Sigmoid colon (tissue), 7 donors: ENCODE results near the gene MAML1. TPM values are rescaled to one million over a fixed set of nuclear protein-coding genes. Genes with fewer than 3 reads are reported as not detected.
"Not testable (repeated sequence)": the region's sequence is repeated elsewhere in the genome, so short reads cannot be mapped to it uniquely, and the experiment has no call there.

Experiments used
- DNase-seq: peaks from one replicate; pipeline ENCODE4 v3.0.0-alpha.2; 2019
- H3K27ac ChIP-seq, 4 donors: fragments of 200-600 bp; sonication (generic); one replicate each; pipeline ENCODE4 v1.5.1; 2016 to 2019; ENCODE audit warnings: mild to moderate bottlenecking in 1 of 4
- H3K27me3 ChIP-seq, 3 donors: fragments of 200-600 bp; sonication (generic); one replicate each; pipeline ENCODE4 v1.5.1; 2019; ENCODE audit warnings: mild to moderate bottlenecking in 1 of 3
- H3K36me3 ChIP-seq, 4 donors: fragments of 200-600 bp; sonication (generic); one replicate each; pipeline ENCODE4 v1.5.1; 2016 to 2019
- H3K4me1 ChIP-seq, 4 donors: fragments of 200-600 bp; sonication (generic); one replicate each; pipeline ENCODE4 v1.5.1; 2017 to 2019
- H3K4me3 ChIP-seq, 4 donors: fragments of 200-600 bp; sonication (generic); one replicate each; pipeline ENCODE4 v1.5.1; 2017 to 2019; ENCODE audit warnings: mild to moderate bottlenecking in 2 of 4, moderate library complexity in 1 of 4
- H3K9me3 ChIP-seq, 4 donors: fragments of 200-600 bp in 3 of 4; sonication (generic) in 3 of 4; one replicate each; pipeline versions ENCODE4 v1.5.1 to v1.6.1; 2013 to 2019
- CTCF ChIP-seq, 4 experiments: fragments of 450-650 bp in 3 of 4; fragments of 200-600 bp in 1 of 4; IDR thresholded peaks; one replicate each; pipeline ENCODE4 v1.5.1; 2016 to 2019; ENCODE audit warnings: antibody characterized with exemption in 4 of 4, mild to moderate bottlenecking in 3 of 4, moderate library complexity in 2 of 4
- EP300 ChIP-seq, 4 donors: sonication (generic); formaldehyde crosslinking; IDR thresholded peaks; one replicate each; pipeline ENCODE4 v1.6.1; 2017; ENCODE audit warnings: antibody characterized with exemption in 4 of 4
- POLR2A ChIP-seq, 2 donors: fragments of 450-650 bp; IDR thresholded peaks; one replicate each; pipeline ENCODE4 v1.6.1; 2016; ENCODE audit warnings: antibody characterized with exemption in 2 of 2, mild to moderate bottlenecking in 2 of 2, moderate library complexity in 2 of 2
- POLR2AphosphoS5 ChIP-seq, 4 donors: sonication (generic); formaldehyde crosslinking; IDR thresholded peaks; one replicate each; pipeline ENCODE4 v1.6.1; 2017; ENCODE audit warnings: antibody characterized with exemption in 4 of 4
- WGBS, 2 donors: extraction: QIAGEN DNeasy Blood & Tissue Kit; methylation state at CpG; one replicate each; pipeline ENCODE4 v1.1.7; 2013; 5-methylcytosine and 5-hydroxymethylcytosine counted together
- intact Hi-C: fragments of 100-400 bp; cut with DNase I; formaldehyde crosslinking; loops from one replicate; pipeline ENCODE4 v1.15.1; 2023
- polyA plus RNA-seq, 3 donors: library from polyadenylated mRNA; stranded (reverse); fragments of 200-250 nt; gene quantifications; one replicate each; pipeline ENCODE4 v1.2.3, GENCODE V29; 2013
- total RNA-seq, 4 donors: library from RNA; depleted of rRNA; stranded (reverse); fragments of >200 nt; gene quantifications; one replicate each; pipeline ENCODE4 v1.1.0, GENCODE V29; 2016
- donor health status: healthy with polysubstance abuse.
- donor health status: Bipolar disorder and iron deficiency.
- donor health status: healthy.

The MAML1 gene
- total and polyA plus RNA-seq, 7 donors: 7.2 to 30.2 (median 18.1) TPM

DNA sequence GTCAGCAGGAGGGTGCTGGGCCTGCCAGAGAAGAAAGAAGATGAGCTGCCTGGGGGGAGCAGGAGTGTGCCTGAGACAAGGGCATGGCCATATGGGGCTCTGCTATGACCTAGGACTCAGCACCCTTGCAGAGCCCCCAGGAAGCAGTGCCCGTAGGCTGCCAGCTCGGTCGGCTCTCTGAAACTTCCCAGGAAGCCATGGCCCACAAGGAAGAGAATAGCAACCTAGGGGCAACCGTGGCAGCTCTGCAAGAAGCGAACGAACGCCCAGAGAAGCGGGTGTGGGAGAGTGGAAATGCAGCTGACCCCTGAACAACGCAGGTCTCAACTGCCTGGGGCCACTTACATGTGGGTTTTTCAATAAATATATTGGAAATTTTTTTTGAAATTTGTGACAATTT lies 50.5 kb downstream of the MAML1 start:
- peak; percentile 58 for DNase-seq
- TF ChIP-seq POLR2A (IDR thresholded peaks at IDR 0.05): no peak
- TF ChIP-seq CTCF (IDR thresholded peaks at IDR 0.05): no peak
- no peak for TF ChIP-seq POLR2AphosphoS5 (IDR thresholded peaks at IDR 0.05)
- TF ChIP-seq EP300 (IDR thresholded peaks at IDR 0.05): no peak
- Histone ChIP-seq H3K27ac (no peak overlapping the region), H3K9me3 (no peaks in the 10 kb centered on the region), H3K4me3 (no peak overlapping the region), H3K36me3 (peaks cover 0 to 27% (median 4%) of the 10 kb centered on the region in 4 donors), H3K4me1 (peaks cover 0 to 11% (median 10%) of the 10 kb centered on the region in 4 donors), H3K27me3 (no peaks in the 10 kb centered on the region)
- 95 to 97% methylated on average over 9 of the region's 9 CpGs for WGBS, 2 donors
- intact Hi-C loops: no loop called here

- no peaks in the 10 kb centered on the region for H3K36me3 ChIP-seq
- H3K27ac ChIP-seq: no peak overlapping the region
- WGBS, 2 donors: 63 to 89% methylated on average over 12 of the region's 12 CpGs
- intact Hi-C loops: no loop called here
- peaks cover 0 to 8% (median 6%) of the 10 kb centered on the region in 4 donors for H3K4me1 ChIP-seq
- no peaks in the 10 kb centered on the region for H3K9me3 ChIP-seq
- no peak overlapping the region for H3K4me3 ChIP-seq
- no peaks in the 10 kb centered on the region for H3K27me3 ChIP-seq
- peak; percentile 57 for DNase-seq
- no peak for TF ChIP-seq POLR2AphosphoS5 (IDR thresholded peaks at IDR 0.05)
- TF ChIP-seq CTCF (IDR thresholded peaks at IDR 0.05): no peak
- no peak for TF ChIP-seq POLR2A (IDR thresholded peaks at IDR 0.05)
- TF ChIP-seq EP300 (IDR thresholded peaks at IDR 0.05): no peak
Observed at GRCh38 chr5:179786861-179787260, 54.2 kb downstream of the MAML1 start.

DNA sequence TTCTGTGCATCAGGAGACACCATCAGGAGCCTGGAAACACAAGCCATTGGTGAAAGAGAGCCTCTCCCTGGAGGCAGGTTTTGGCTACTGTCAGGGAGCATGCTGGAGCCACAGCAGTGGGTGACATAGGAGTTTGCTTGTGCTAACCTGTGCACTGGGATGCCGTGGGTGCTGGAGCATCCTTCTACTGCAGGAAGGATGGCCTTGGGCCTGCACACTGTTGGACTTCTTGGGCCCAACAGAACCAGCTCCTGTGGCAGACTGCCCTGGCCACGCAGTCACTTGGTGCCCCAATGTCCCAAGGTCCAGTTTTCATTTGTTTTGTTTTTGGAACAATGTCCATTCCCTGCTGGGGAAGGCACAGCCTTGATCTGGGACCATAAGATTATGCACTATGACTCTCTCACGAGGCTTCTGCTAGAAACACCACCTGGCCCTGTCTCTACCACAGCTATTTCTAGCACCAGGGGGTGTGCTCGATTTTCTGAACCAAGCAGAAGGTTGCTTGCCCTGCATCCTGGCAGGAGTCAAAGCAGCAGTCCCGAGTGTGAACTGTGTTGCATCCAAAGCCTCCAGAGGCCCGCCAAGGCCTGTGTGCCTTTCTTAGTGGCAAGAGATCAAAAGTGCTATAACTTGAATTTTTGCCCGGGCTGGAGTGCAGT lies 55.7 kb downstream of the MAML1 start:
- 83 to 85% methylated on average over 7 of the region's 7 CpGs for WGBS, 2 donors
- peaks cover 0 to 4% (median 2%) of the 10 kb centered on the region in 4 donors for H3K4me1 ChIP-seq
- no peak overlapping the region for H3K27ac ChIP-seq
- H3K9me3 ChIP-seq: no peaks in the 10 kb centered on the region
- no peaks in the 10 kb centered on the region for H3K36me3 ChIP-seq
- TF ChIP-seq POLR2A (IDR thresholded peaks at IDR 0.05): no peak
- no peak for TF ChIP-seq CTCF (IDR thresholded peaks at IDR 0.05)
- TF ChIP-seq POLR2AphosphoS5 (IDR thresholded peaks at IDR 0.05): no peak
- no peak for TF ChIP-seq EP300 (IDR thresholded peaks at IDR 0.05)
- no peaks in the 10 kb centered on the region for H3K27me3 ChIP-seq
- intact Hi-C loops: no loop called here
- no peak for DNase-seq
- H3K4me3 ChIP-seq: no peak overlapping the region

DNA sequence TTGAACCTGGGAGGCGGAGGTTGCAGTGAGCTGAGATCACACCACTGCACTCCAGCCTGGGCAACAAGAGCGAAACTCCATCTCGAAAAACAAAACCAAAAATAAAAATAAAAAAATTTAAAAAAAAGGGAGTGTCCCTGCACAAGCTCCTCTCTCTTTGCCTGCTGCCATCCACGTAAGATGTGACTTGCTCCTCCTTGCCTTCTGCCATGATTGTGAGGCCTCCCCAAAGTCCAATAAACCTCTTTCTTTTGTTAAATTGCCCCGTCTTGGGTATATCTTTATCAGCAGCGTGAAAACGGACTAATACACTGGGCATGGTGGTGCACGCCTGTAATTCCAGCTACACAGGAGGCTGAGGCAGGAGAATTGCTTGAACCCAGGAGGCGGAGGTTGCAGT lies 56.7 kb downstream of the MAML1 start:
- H3K9me3 ChIP-seq, H3K36me3 ChIP-seq, DNase-seq, intact Hi-C loops, H3K4me3 ChIP-seq, H3K27me3 ChIP-seq, H3K27ac ChIP-seq: not testable (repeated sequence)
- WGBS, 2 donors: 95% methylated on average over 9 of the region's 9 CpGs
- peaks cover 0 to 13% (median 11%) of the 10 kb centered on the region in 4 donors for H3K4me1 ChIP-seq

DNA sequence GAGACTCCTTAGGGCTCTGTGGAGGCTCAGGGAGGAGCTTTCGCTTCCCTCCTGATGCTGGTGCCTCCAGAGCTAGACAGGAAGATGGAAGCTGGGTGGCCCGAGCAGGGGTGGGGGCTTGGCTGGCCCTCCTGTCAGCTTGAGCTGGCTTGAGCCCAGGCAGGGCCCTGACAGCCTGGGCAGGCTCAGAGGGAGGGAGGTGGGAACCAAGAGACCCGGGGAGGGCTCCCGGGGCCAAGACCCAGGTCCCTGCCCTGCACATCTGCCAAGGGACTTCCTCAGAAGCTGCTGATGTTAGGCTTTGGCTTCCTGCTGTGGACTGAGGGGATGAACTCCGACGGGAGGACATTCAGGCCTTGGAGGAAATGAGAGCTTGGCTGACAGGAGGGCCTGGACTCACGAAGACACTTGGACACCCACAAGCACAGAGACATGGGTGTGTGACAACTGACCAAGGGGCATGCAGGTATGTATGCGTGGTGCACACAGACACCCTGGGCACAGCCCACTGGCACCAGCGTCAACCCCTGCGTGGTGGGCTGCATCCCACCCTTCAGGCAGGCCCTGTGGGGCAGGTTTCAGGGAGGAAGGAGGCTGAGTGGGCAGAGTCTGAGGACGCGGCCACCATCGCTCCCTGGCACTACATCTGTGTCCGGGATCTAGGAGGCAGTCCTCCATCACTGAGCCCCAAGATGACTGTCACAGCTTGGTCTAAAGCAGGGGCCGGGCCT lies 59.4 kb downstream of the MAML1 start:
- H3K36me3 ChIP-seq: peaks cover 0 to under 1% (median 0%) of the 10 kb centered on the region in 4 donors
- H3K27me3 ChIP-seq: no peaks in the 10 kb centered on the region
- H3K9me3 ChIP-seq: no peaks in the 10 kb centered on the region
- no peak overlapping the region for H3K4me3 ChIP-seq
- DNase-seq: peak; percentile 73
- peak overlapping the region in 3 of 4 donors; percentile 51 to 61 (median 55) for H3K27ac ChIP-seq
- intact Hi-C loops: loop anchor here (2.0 kb wide), 1 partner anchor 29 kb away; no protein-coding TSS in a partner anchor
- 64 to 79% methylated on average over 15 of the region's 15 CpGs for WGBS, 2 donors
- H3K4me1 ChIP-seq: peaks cover 0 to 40% (median 33%) of the 10 kb centered on the region in 4 donors
- TF ChIP-seq POLR2AphosphoS5 (IDR thresholded peaks at IDR 0.05) (peak in 1 of 4 donors; percentile 16), CTCF (IDR thresholded peaks at IDR 0.05) (no peak), EP300 (IDR thresholded peaks at IDR 0.05) (no peak), POLR2A (IDR thresholded peaks at IDR 0.05) (no peak)
